HG03097 (cell line): ENCODE results near the gene MPPED1.

ENCODE experiments used
- ATAC-seq: cut with Tn5 transposase; IDR thresholded peaks from one replicate; pipeline ENCODE4 v1.9.1; 2021; ENCODE audit not compliant: unreplicated experiment, low FRiP score

MPPED1 gene

DNA sequence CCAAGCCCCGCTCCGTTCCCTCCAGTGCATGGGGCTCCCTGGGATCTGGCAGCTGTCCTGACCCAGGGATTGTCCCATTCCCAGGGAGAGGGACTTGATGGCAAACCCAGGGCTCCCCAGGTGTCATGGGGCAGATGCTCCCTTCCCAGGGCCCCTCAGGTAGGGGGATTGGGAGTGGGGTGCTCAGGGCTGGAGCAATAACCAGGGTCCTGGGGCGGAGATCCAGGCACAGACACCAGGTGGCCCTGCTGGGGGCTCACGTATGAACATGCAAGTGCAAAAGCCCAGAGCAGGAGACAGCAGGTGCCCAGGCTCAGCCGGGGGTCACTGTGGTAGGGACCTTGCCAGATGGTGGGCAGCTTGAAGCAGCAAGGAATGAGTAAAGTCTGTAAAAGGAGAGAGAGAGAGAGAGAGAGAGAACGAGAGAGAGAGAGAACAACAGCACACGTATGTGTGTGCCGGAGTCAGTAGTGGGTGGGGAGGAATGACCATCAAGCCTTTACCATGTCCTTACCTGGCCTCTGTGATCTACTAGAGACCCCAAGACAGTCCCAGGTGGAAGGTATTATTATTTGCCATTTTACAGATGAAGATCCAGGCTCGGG is 19.3 kb upstream of the MPPED1 start:
- ATAC-seq, result no peak

DNA sequence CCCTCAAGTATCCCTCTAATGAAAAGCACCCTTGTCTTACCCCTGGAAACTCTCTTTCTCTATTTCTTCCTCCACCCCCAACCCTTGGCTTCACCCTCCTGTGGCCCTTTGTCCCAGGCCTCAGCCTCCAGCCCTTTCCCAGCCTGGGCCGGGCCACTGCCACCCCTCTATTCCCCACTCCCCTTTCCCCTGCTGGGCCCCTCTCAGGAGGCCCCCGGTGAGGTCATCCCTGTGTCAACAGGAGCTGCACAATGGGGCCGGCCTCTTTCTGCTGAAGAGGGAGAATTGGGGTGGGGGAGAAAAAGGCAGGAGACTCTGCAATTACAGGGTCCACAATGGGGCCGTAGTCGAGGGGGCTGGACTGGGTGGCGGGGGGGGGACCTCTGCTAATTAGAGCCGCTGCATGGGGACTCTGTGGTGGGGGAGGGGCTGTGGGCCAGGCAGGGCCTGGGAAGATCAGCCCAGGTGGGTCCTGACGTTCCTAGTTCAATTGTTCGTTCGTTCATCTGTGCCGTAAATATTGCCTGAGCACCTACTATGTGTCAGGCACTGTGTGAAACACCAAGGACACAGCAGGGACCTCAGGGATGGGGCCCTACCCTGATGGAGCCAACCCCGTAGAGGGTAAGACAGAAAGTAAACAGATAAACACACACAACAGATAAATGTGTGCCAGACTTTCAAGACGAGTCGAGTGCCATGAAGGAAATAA is 18.5 kb upstream of the MPPED1 start:
- no peak for ATAC-seq

DNA sequence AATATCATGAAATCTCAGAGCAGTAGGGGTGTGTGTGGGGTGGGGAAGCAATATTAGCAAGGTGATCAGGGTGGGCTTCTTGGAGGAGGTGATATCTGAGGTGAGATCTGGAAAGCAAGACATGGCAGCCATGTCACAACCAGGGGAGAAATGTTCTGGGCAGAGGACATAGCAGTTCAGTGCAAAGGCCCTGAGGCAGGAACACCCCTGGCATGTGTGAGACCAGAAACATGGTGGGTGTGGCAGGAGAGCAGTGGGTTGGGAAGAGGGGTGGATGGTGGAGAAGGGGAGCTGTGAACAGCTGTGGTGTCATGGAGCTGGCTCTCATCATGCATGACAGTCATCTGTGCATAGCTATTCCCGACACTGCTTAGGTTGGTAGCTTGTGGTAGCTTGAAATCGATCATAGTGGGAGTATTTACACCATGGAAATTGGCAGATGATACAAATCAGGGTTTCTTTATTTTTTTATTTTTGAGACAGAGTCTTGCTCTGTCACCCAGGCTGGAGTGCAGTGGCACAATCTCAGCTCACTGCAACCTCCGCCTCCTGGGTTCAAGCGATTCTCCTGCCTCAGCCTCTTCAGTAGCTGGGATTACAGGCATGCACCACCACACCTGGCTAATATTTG is 17.9 kb upstream of the MPPED1 start:
- no peak for ATAC-seq

DNA sequence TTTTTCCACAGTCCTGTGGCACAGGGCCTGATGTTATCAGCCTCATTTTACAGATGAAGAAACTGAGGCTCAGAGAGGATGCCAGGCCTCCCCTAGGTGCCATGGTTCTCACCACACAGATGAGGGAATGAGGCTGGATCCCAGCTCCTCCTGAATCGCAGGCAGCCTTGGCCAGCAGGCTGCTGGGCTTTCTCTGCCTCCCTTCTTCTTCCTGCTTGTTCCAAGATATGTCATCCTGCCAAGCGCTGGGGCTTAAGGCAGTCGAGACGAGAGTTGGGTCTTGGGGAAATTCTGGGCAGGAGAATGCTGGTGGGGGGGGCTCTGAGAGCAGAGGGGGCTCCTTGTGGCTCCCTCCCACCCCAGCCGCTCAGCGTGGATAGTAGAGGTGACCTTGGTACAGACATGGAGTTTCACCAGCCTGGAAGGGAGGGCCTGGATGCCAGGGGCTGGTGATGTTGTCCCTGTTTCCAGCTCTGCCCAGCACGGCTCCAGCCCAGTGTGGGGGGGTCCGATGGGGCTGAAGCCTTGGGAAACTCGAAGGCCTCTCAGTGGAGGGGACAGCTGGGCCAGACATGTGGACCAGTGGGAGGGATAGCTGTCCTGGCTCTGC is 16.6 kb upstream of the MPPED1 start:
- no peak for ATAC-seq

DNA sequence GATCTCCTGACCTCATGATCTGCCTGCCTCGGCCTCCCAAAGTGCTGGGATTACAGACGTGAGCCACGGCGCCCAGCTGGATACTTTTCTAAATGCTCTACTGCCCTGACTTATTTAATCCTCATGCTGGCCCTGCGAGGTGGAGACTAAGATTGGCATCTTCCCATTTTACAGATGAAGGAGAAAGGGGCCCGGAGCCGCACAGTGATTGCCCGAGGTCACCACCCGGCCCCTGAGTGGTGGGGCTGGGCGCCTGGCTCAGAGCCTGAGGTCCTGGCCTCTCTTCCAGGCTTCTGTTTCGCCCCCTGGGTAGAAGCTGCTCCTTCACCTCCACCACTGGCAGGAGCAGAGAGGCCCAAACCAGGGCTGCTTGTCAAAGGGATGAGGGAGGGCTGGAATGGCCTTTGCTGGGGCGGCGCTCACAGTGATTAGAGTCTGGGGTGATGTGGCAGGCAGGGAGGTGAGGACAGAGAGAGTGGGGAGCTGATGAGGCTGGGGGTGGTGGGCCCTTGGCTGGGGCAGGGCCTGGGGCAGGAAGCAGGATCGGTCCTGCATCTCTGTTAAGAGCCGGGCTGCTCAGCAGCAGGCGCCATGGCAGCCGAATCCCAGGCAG is 15.4 kb upstream of the MPPED1 start:
- ATAC-seq, result no peak

DNA sequence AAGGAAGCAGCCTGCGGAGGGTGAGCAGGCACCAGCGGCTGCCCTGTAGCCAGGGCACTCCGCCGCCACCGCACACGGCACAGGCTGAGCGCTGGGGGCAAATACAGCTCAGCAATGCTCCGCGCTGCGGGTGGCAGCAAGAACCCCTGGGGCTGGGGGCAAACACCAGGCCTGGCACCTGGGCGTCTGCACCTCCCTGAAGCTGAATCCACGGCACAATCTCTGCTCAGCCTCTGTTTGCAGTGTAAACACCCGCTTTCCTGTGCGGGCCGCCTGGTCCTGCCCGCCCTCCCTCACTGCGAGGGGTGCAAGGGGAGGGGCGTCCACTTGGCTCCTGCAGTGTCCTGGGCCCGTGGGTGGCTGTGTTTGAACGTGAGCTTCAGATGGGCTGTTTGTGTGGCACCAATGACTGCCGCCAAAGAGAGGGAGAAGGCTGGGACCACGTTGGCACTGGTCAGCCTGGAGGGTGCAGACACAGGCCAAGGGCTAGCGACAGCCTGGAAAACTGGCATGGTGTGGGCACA is 14.8 kb upstream of the MPPED1 start:
- no peak for ATAC-seq

DNA sequence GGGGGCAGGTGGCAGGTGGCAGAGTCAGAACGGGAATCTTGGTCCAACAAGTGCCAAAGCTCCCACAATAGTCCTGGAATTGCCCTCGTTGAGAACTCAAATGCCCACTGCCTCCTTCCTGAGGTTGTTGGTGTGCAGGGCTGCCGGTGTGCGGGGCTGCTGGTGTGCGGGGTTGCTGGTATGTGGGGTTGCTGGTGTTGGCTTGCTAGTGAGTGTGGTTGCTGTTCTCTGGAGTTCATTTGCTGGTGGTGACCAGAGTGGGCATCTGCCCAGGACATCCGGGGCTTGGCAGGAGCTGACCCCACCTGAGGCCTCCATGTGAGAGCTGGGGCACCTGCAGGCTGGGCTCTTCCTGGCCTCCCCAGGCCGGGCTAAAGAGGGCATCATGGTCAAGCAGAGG is 14.0 kb upstream of the MPPED1 start:
- ATAC-seq, result no peak

DNA sequence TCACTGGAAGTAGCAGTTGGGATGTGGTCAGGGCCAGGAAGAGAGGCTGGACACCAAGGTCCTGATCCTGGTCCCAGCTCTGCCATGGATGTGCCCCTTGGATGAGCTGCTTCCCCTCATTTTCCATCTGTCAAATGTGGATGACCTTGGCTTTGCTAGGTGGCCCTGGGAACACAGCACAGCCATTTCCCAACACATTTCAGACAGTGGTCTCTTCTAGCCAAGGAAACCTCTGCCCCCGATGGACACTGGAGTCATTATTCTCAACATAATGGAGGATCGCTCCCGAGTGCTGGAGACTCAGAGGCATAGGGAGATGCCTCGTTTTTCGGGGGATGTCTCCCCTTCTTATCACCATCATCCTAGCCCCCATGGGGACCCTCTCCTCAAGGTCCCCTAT is 13.6 kb upstream of the MPPED1 start:
- no peak for ATAC-seq

DNA sequence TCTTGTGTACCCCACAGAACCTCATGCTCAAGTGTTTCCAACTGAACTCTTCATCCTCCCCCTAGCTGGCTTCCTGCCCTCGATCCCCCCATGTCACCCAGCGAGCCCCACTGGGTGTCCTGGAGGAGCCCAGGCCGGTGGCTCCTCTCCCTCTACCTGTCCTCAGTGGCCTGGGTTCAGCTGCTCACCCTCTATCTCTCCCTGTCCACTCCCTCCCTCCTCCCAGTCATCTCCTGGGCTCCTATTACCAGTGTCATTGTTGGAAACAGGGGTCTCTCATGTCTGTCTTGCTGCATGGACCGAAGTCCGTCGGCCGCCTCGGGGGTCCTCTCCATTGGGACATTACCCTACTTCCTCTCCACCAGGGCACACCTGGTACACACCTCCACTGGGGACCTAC is 12.9 kb upstream of the MPPED1 start:
- no peak for ATAC-seq

DNA sequence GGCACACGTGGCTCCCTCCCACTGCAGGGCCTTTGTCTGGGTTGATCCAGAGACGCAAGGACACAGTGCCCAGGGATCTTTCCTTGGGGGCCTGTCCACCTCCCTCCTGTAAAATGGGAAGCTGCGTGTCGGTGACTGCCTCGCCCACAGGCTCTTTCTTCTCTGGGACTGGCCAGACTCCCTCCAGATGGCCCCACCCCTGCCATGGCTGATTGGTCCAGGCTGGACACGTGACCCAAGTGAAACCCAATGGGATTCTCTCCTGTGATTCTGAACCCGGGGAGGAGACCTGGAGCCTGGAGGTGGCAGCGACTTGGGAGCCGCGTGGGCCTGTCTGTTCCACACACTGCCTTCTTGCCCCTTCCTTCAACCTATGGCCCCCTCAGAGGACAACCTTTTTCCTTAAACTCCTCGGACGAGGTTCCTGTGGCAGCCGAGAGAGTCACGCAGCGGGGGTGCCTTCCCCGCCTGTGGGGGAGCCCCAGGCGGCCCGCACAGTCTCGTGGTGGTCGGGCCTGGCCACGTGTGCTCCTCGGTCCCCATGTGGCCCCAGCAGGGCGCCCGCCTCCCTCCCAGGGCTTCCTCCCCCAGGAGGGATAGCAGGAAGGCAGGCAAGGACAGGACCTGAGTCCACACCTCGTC is 12.4 kb upstream of the MPPED1 start:
- no peak for ATAC-seq

DNA sequence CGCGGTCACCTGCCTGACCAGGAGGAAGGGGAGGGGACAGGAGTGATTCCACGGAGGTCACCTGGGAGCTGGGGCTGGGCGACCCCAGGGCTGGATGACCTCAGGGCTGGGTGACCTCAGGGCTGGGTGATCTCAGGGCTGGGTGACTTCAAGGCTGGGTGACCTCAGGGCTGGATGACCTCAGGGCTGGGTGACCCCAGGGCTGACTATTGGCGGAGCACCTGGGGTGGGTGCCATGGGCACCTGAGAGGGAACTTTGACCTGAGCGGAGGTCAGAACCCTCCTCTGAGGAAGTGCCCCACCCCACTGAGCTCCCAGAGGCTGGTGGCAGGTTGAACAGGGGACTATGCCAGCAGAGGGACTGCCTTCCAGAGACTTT is 11.8 kb upstream of the MPPED1 start:
- no peak for ATAC-seq

DNA sequence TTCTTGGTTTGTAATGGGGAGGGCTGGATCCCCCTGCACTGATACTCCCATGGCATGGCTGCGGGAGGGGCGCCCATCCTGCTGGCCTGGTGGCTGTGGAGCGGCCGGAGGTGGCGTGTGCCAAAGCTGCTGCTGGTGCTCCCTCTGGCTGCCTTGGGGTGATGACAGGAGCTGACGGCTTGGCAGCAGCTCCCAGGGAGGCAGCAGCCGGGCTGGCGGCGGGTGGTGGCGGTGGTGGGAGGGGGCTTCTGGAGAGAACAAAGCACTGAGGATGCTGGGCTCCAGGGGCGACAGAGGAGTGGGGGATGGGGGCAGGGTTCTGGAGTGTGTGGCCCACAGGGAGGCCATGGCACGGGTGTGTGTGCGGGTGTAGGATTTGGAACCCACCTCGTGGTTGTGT is 11.4 kb upstream of the MPPED1 start:
- ATAC-seq, result no peak

DNA sequence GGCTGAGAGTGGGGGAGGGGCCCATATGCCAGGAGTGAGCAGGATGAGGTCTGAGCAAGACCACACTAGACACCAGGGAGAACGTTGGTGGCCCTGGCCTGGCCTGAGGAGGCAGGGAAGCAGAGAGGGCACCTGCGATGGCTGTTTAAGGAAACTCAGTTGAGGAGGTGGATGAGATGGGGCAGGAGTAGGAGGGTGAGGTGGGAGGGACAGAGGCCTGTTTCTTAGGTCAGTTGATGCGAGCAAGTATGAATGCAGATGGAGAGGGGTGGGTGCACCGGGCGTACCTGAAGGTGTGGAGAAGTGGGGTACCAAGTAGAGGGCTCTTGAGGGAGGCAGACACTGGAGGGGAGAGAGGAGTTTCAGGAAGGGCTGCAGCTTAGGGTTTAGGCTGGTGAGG is 10.6 kb upstream of the MPPED1 start:
- ATAC-seq, result no peak

DNA sequence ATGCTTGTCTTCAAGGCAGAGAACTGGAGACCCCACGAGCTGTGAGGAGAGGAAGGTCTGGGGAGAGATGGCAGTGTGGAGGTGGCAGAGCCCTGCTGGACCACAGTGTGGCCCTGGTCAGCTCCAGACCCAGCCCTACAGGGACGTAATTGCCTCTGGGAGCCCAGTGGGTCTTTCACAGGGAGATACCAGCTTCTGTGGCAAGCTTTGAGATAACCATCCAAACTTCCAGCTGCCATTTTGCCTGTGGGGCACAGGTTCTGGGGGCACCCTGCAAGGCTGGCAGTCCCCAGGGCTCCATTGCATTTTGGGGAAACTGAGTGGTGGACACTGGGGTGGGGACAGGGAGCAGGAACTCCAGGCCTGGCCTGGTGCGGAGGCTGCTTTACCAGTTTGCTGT is 10.2 kb upstream of the MPPED1 start:
- no peak for ATAC-seq

DNA sequence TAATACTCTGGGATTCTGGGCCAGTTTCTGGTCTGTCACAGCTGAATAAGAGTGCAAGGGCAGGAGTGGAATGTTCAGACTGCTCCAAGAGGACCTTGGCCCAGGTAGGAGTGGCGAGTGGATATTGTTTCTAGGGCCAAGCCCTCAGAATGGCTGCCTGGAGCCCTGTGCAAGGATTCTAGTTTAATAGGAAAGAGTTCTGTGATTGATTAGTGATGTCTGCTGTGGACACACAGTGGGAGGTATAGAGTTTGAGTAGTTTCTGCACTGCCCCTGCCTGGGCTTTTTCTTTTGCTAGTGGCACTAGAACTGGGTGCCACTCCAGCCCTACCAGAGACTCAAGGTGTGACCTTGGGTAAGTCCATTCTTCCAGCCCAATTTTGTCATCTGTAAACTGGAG is 9.7 kb upstream of the MPPED1 start:
- no peak for ATAC-seq

DNA sequence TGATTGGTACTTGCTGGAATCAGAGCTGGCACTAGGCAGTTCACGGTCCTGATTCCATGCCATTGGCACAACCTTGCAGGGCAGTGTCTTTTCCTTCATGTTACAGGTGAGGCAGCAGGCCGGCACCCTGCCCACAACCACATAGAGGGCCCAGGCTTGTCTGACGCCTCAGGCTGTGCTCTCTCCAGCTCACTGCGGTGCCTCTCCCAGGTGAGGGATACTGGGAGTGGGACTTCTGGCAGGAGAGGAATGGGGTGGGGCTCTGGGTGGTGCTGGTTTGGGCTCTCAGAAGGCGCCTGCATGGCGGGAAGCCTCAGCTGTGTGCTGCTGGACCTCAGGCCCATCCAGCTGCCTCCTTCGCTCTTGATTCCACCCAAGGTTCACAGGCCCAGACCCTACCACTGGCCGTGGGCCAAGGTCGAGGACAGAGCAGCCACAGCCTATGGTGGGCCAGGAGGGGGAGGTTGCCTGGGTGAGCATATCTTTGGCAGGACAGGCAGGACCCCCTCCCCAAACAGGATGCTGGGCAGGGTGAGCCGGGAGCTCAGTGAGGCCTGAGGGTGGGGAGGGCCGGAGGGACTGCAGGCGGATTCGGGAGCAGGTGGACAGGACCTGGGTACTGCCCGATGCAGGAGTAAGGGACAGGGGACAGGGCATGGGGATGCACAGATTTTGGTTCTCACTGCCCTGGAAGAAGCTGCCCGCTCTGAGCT is 7.0 kb upstream of the MPPED1 start:
- no peak for ATAC-seq

DNA sequence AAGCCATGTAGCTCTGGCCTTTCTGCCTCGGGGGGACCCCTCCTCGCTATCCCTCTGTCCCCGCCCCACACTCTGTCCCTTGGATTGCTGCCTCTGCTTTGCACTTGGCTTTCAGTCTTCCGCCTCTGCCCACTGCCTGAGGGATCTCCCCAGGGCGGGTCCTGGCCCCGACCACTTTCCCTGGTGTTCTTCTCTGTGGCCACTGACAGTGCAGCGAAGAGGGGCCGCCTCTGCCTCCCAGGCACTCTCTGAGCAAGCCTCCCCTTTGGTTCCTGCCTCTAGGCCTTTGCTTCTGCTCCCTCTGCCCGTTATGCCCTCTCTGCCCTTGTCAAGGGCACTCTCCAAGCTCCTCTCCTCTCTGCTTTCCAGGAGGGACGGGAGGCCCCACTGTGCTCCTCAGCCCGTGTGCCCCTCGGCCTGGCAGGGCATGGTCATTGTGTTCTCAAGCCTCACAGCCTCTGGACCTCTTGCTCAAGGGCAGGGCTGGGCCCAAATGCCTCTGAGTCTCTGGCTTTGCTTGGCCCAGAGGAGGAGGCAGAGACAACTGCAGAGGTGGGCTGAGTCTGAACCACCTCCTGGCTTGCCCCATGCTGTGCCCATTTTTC is 5.5 kb upstream of the MPPED1 start:
- no peak for ATAC-seq

DNA sequence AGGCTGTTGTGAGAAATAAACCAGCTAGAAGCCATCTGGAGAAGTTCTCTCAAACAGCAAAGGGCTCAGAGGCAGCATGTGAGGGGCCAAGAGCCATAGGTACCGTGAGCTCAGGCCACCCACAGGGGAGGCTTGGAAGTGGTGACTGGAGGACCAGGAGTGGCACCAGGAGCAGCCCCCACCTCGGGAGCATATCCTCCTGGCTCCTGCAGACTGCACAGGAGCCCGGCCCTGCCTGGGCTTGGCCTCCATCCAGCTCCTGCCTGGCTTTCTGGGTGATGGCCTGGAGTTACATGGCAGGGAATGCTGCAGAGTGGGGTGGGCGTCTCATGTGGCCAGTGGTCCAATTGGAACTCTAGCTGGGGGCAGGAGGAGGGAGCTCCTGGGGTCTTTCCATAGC is 4.2 kb upstream of the MPPED1 start:
- ATAC-seq, result no peak

DNA sequence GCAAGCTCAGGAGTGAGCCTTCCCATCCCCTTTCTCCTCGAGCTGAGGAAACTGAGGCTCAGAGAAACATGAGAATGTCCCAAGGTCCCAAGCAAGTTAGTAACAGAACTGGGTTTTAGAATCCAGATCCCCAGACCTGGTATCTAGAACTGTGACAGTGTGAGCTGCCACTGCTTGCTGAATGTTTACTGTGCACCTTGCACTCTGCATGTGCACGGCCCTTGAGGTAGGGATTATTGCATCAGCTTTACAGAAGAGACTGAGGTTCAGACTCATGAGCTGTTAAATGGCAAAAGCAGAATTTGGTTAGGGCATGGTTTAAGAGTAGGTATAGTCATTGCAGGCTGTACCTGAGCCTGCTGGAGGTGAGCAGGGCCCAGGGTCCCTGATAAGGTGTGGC is 3.8 kb upstream of the MPPED1 start:
- ATAC-seq, result no peak

DNA sequence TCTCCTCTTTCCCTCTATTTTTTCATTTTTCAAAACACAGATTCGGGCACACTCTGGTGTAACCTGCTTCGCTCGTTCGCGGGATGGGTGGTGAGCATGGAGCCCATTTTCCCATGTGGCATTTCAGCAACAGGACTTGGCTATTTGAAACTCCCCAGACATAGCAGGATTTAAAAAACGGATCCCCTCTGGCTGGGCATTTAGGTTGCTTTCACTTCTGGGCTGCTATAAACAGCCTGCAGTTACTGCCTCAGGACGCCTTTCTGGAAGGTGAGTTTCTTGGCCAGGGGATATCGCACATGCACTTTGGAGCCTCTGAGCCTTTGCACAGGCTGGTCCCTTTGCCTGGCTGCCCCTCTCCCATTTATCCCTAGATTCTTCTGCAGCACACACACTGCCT is 2.8 kb upstream of the MPPED1 start:
- no peak for ATAC-seq
